K562 (cell line): ENCODE data around the gene MRO. TPM values are rescaled to one million over a fixed set of nuclear protein-coding genes. Genes with fewer than 3 reads are reported as not detected.

Experiments
- ATAC-seq: fragments of 200-7000 bp; cut with Tn5 transposase; 3 replicates; pipeline ENCODE4 v1.9.1; 2020; ENCODE audit warnings: moderate library complexity
- BruUV-seq: library from RNA; stranded (reverse); fragments of 400-500 nt; replicated peaks from 2 replicates; lab custom pipeline; 2021; lab: Mats Ljungman, UMichigan
- CTCF ChIA-PET: fragments of 300-600 bp; formaldehyde crosslinking; extraction: SDS; loops from one replicate; lab custom pipeline; 2021; ENCODE audit warnings: low intra/inter-chr PET ratio; lab: Yijun Ruan, JAX
- POLR2A ChIA-PET: fragments of 300-600, 350-650 bp; sonication (Branson Sonifier 250); formaldehyde crosslinking; extraction: SDS; loops from one replicate; lab custom pipeline; 2021; ENCODE audit warnings: antibody characterized with exemption, inconsistent platforms; lab: Yijun Ruan, JAX
- DNase-seq, 4 experiments: peaks; one replicate each; pipeline versions ENCODE4 v3.0.0 to v3.0.0-alpha.2; 2011 to 2018; ENCODE audit warnings: low spot score in 3 of 4, mixed read lengths in 3 of 4; ENCODE audit errors: extremely low read depth in 1 of 4
- FAIRE-seq: peaks from 2 replicates; lab custom pipeline; 2011; peaks lifted over from hg19 to GRCh38; lab: Jason Lieb, UNC
- H2AFZ ChIP-seq: 2 replicates; pipeline ENCODE4 v1.6.0; 2011; ENCODE audit warnings: low read depth, low read length, control low read depth, inconsistent platforms
- H3K27ac ChIP-seq: fragments of 200-600 bp; 3 replicates; pipeline ENCODE4 v1.8.0; 2011; ENCODE audit warnings: low read depth, mild to moderate bottlenecking, control low read depth, inconsistent platforms, low read length, moderate library complexity, mixed read lengths; ENCODE audit errors: extremely low read depth
- H3K27me3 ChIP-seq, 2 experiments: fragments of 300-600 bp in 1 of 2; 2 replicates in 1 of 2; 3 replicates in 1 of 2; pipeline versions ENCODE4 v1.6.0 to v1.8.0; 2011; ENCODE audit warnings: inconsistent platforms in 2 of 2, low read length in 2 of 2, mild to moderate bottlenecking in 1 of 2, mixed read lengths in 1 of 2, moderate library complexity in 1 of 2; ENCODE audit not compliant: control insufficient read depth in 2 of 2, insufficient read depth in 2 of 2
- H3K36me3 ChIP-seq: fragments of 300-600 bp; 3 replicates; pipeline ENCODE4 v1.8.0; 2011; ENCODE audit warnings: mild to moderate bottlenecking, low read length, inconsistent platforms; ENCODE audit not compliant: control insufficient read depth, insufficient read depth
- H3K4me1 ChIP-seq, 2 experiments: fragments of 200-600 bp in 1 of 2; replicated peaks in 1 of 2; 2 replicates in 1 of 2; 3 replicates in 1 of 2; pipeline versions ENCODE4 v1.5.1 to v1.8.0; 2011; ENCODE audit warnings: inconsistent platforms in 2 of 2, low read length in 2 of 2, mild to moderate bottlenecking in 1 of 2, mixed read lengths in 1 of 2, moderate library complexity in 1 of 2; ENCODE audit not compliant: control insufficient read depth in 2 of 2, insufficient read depth in 2 of 2
- H3K4me2 ChIP-seq: 2 replicates; pipeline ENCODE4 v1.6.1; 2011; ENCODE audit warnings: low read length, control low read depth, inconsistent platforms, mixed read lengths; ENCODE audit not compliant: insufficient read depth
- H3K4me3 ChIP-seq: fragments of 200-600 bp; sonication (generic), shearing (Covaris generic); 2 replicates; pipeline ENCODE4 v1.5.1; 2016; ENCODE audit warnings: control low read depth, inconsistent platforms
- H3K79me2 ChIP-seq: fragments of 200-600 bp; 3 replicates; pipeline ENCODE4 v1.8.0; 2011; ENCODE audit warnings: low read length, inconsistent platforms; ENCODE audit not compliant: control insufficient read depth, insufficient read depth
- H3K9ac ChIP-seq, 2 experiments: 2 replicates each; pipeline versions ENCODE4 v1.6.0 to v1.6.1; 2011; ENCODE audit warnings: low read depth in 2 of 2, low read length in 2 of 2, control low read depth in 1 of 2, inconsistent platforms in 1 of 2, mild to moderate bottlenecking in 1 of 2, mixed read lengths in 1 of 2; ENCODE audit not compliant: insufficient read depth in 1 of 2
- H3K9me1 ChIP-seq: one replicate; pipeline ENCODE4 v1.6.0; 2011; ENCODE audit warnings: inconsistent platforms, mild to moderate bottlenecking, low read length, moderate library complexity; ENCODE audit not compliant: control insufficient read depth, insufficient read depth
- H3K9me3 ChIP-seq: replicated peaks from 2 replicates; pipeline ENCODE4 v1.5.1; 2011; ENCODE audit warnings: low read depth, low read length, inconsistent platforms; ENCODE audit not compliant: control insufficient read depth, insufficient read depth
- H4K20me1 ChIP-seq: replicated peaks from 2 replicates; pipeline ENCODE4 v1.6.1; 2011; ENCODE audit warnings: low read length, inconsistent platforms, mixed read lengths; ENCODE audit not compliant: control insufficient read depth, insufficient read depth
- AFF4 ChIP-seq: sonication (generic); formaldehyde crosslinking; IDR thresholded peaks from 2 replicates; pipeline ENCODE4 v1.8.0; 2023; ENCODE audit warnings: mild to moderate bottlenecking, missing genetic modification reagents
- E2F5 ChIP-seq: sonication (generic); formaldehyde crosslinking; IDR thresholded peaks from 2 replicates; pipeline ENCODE4 v1.8.0; 2022; ENCODE audit warnings: mild to moderate bottlenecking, missing genetic modification reagents
- PHB2 ChIP-seq: fragments of 450-650 bp; IDR thresholded peaks from 2 replicates; pipeline ENCODE4 v1.6.1; 2017; ENCODE audit warnings: low read depth
- PML ChIP-seq: IDR thresholded peaks from 2 replicates; pipeline ENCODE4 v1.6.1; 2012; ENCODE audit warnings: low read length, inconsistent platforms
- THRA ChIP-seq: fragments of 450-650 bp; IDR thresholded peaks from 2 replicates; pipeline ENCODE4 v1.6.1; 2017; ENCODE audit warnings: mild to moderate bottlenecking, moderate library complexity
- ZFX ChIP-seq: sonication (generic); formaldehyde crosslinking; IDR thresholded peaks from 2 replicates; pipeline ENCODE4 v1.8.0; 2022; ENCODE audit warnings: mild to moderate bottlenecking, missing genetic modification reagents, moderate library complexity
- ZNF143 ChIP-seq: sonication (generic); formaldehyde crosslinking; IDR thresholded peaks from 2 replicates; pipeline ENCODE4 v1.9.0; 2022; ENCODE audit warnings: mild to moderate bottlenecking, missing genetic modification reagents
- ZNF174 ChIP-seq: fragments of 250-450 bp; sonication (Bioruptor Pico); IDR thresholded peaks from 2 replicates; pipeline ENCODE4 v1.4.0; 2020; ENCODE audit warnings: mild to moderate bottlenecking
- WGBS: fragments of 100-300 bp; shearing (Covaris generic); methylation state at CpG from one replicate; pipeline ENCODE4 v1.1.6; 2016; ENCODE audit warnings: low coverage, mixed read lengths; ENCODE audit not compliant: insufficient coverage; ENCODE audit errors: missing lambda C conversion rate; 5-methylcytosine and 5-hydroxymethylcytosine counted together
- in situ Hi-C: fragments of 300-500 bp; cut with MboI; formaldehyde crosslinking; loops from 4 replicates; pipeline ENCODE4 v1.15.0; 2018; ENCODE audit warnings: inconsistent platforms, mixed read lengths
- intact Hi-C: fragments of 100-400 bp; cut with micrococcal nuclease; formaldehyde crosslinking; loops from 2 replicates; pipeline ENCODE4 v1.14.2; 2022
- polyA plus RNA-seq, 8 experiments: library from polyadenylated mRNA; depleted of rRNA in 4 of 8; stranded (reverse) in 5 of 8; unstranded in 3 of 8; fragments of >200 nt; fragmentation: Nextera tagmentation in 2 of 8; fragmentation: Illumina TruSeq in 1 of 8; extraction: Ambion mirVana in 2 of 8; extraction: Trizol in 1 of 8; gene quantifications; 2 replicates each; pipeline versions ENCODE4 v1.2.1 to v1.2.3, GENCODE V29; 2011 to 2014; ENCODE audit warnings: inconsistent platforms in 1 of 8, missing spikeins in 1 of 8
- total RNA-seq, 7 experiments: library from RNA; depleted of rRNA in 6 of 7; stranded (reverse); fragments of >200 nt in 6 of 7; fragmentation: Illumina TruSeq in 2 of 7; extraction: Trizol in 2 of 7; gene quantifications; 2 replicates each; pipeline versions ENCODE4 v1.2.1 to v1.2.3, GENCODE V29; 2011 to 2021; ENCODE audit warnings: low replicate concordance in 1 of 7

Gene MRO
- total and polyA plus RNA-seq, 9 of the 15 experiments (the other 6 are each of a cell fraction or from before 2014, with no cell fraction given): 0.06 TPM; not detected in 8

GRCh38 chr18:50844960-50845359, 25.1 kb upstream of the MRO start:
- no peak for FAIRE-seq
- CTCF ChIA-PET: no interaction called here

More at GRCh38 chr18:50844960-50845359, 25.1 kb upstream of the MRO start:
- in situ Hi-C loops: no loop called here
- no peak for TF ChIP-seq THRA
- TF ChIP-seq ZNF174 (CRISPR knock-in tag): no peak
- TF ChIP-seq ZFX (CRISPR knock-in tag): no peak
- TF ChIP-seq PHB2: no peak
- TF ChIP-seq PML: no peak
- TF ChIP-seq AFF4 (CRISPR knock-in tag): no peak
- TF ChIP-seq E2F5 (CRISPR knock-in tag): no peak
- no peak for TF ChIP-seq ZNF143
- Histone ChIP-seq H3K9me3 (no peaks in the 10 kb centered on the region), H3K79me2 (no peaks in the 10 kb centered on the region), H3K4me2 (no peak overlapping the region), H3K36me3 (no peaks in the 10 kb centered on the region; the same call in 2 of the 3 replicates), H3K4me3 (no peak overlapping the region), H3K27me3 (no peaks in the 10 kb centered on the region), H3K9me1 (no peaks in the 10 kb centered on the region), H2AFZ (no peak overlapping the region), H3K27ac (no peak overlapping the region), H3K4me1 (peaks cover 0 to 14% of the 10 kb centered on the region in 2 experiments; a peak in 3 of 5 replicates), H3K9ac (no peak overlapping the region), H4K20me1 (no peaks in the 10 kb centered on the region)
- intact Hi-C loops: no loop called here
- DNase-seq (no peak), ATAC-seq (no peak)
- WGBS: 72% methylated on average over 3 of the region's 3 CpGs
- no TSS peak for BruUV-seq
- POLR2A ChIA-PET: interaction anchor here (1.2 kb wide), 1 partner anchor 185 kb away, joined by 5 read pairs; the partner anchor contains the start of gene SMAD4
